Trophoblast cell (in vitro differentiated cells and primary cell): ENCODE results near the gene GALNT18. TPM values are rescaled to one million over a fixed set of nuclear protein-coding genes. Genes with fewer than 3 reads are reported as not detected.

Experiments used
- DNase-seq, 2 donors: peaks; one replicate each; pipeline ENCODE4 v3.0.0-alpha.2; 2016
- H2AFZ ChIP-seq: 2 replicates; pipeline ENCODE4 v1.6.1; 2013; ENCODE audit warnings: low read length, moderate library complexity, mild to moderate bottlenecking; ENCODE audit not compliant: insufficient read depth, poor library complexity
- H2AK5ac ChIP-seq: 2 replicates; pipeline ENCODE4 v1.6.1; 2013; ENCODE audit warnings: mild to moderate bottlenecking, low read length
- H2BK120ac ChIP-seq: 2 replicates; pipeline ENCODE4 v1.6.1; 2013; ENCODE audit warnings: low read length, mild to moderate bottlenecking, moderate library complexity; ENCODE audit not compliant: insufficient read depth, poor library complexity
- H2BK12ac ChIP-seq: 2 replicates; pipeline ENCODE4 v1.6.1; 2013; ENCODE audit warnings: mild to moderate bottlenecking, low read length, moderate library complexity
- H2BK5ac ChIP-seq: 2 replicates; pipeline ENCODE4 v1.6.1; 2013; ENCODE audit warnings: low read length, low read depth, moderate library complexity, mild to moderate bottlenecking; ENCODE audit not compliant: poor library complexity
- H3K14ac ChIP-seq: 2 replicates; pipeline ENCODE4 v1.6.1; 2013; ENCODE audit warnings: mild to moderate bottlenecking, low read length
- H3K18ac ChIP-seq: 2 replicates; pipeline ENCODE4 v1.6.1; 2013; ENCODE audit warnings: mild to moderate bottlenecking, low read length
- H3K23ac ChIP-seq: 2 replicates; pipeline ENCODE4 v1.6.1; 2013; ENCODE audit warnings: low read length
- H3K27ac ChIP-seq: 2 replicates; pipeline ENCODE4 v1.5.1; 2013; ENCODE audit warnings: low read depth, mild to moderate bottlenecking, inconsistent platforms, low read length, moderate library complexity
- H3K27me3 ChIP-seq: 2 replicates; pipeline ENCODE4 v1.6.1; 2013; ENCODE audit warnings: inconsistent platforms, mild to moderate bottlenecking, low read length, moderate library complexity; ENCODE audit not compliant: insufficient read depth
- H3K36me3 ChIP-seq, 2 experiments: 1 replicate in 1 of 2; 2 replicates in 1 of 2; pipeline ENCODE4 v1.6.1; 2013; ENCODE audit warnings: low read length in 2 of 2, mild to moderate bottlenecking in 2 of 2, moderate library complexity in 1 of 2; ENCODE audit not compliant: insufficient read depth in 2 of 2, control insufficient read depth in 1 of 2
- H3K4ac ChIP-seq: 2 replicates; pipeline ENCODE4 v1.6.1; 2013; ENCODE audit warnings: low read depth, mild to moderate bottlenecking, low read length, moderate library complexity
- H3K4me1 ChIP-seq, 2 experiments: 1 replicate in 1 of 2; 2 replicates in 1 of 2; pipeline ENCODE4 v1.6.1; 2013; ENCODE audit warnings: low read length in 2 of 2, mild to moderate bottlenecking in 2 of 2, moderate library complexity in 1 of 2; ENCODE audit not compliant: insufficient read depth in 2 of 2, control insufficient read depth in 1 of 2
- H3K4me2 ChIP-seq: 2 replicates; pipeline ENCODE4 v1.6.1; 2013; ENCODE audit warnings: inconsistent platforms, mild to moderate bottlenecking, low read length, moderate library complexity
- H3K4me3 ChIP-seq: 2 replicates; pipeline ENCODE4 v1.5.1; 2013; ENCODE audit warnings: mild to moderate bottlenecking, low read depth, low read length, inconsistent platforms
- H3K79me1 ChIP-seq: one replicate; pipeline ENCODE4 v1.6.1; 2013; ENCODE audit warnings: low read length
- H3K79me2 ChIP-seq: 2 replicates; pipeline ENCODE4 v1.6.1; 2013; ENCODE audit warnings: low read length, mild to moderate bottlenecking; ENCODE audit not compliant: control insufficient read depth, insufficient read depth, poor library complexity
- H3K9ac ChIP-seq: 2 replicates; pipeline ENCODE4 v1.6.1; 2013; ENCODE audit warnings: mild to moderate bottlenecking, low read length
- H3K9me3 ChIP-seq: 2 replicates; pipeline ENCODE4 v1.6.1; 2013; ENCODE audit warnings: low read depth, mild to moderate bottlenecking, control low read depth, inconsistent platforms, low read length; ENCODE audit not compliant: insufficient read depth
- H4K12ac ChIP-seq: 2 replicates; pipeline ENCODE4 v1.6.1; 2013; ENCODE audit warnings: low read depth, mild to moderate bottlenecking, low read length, moderate library complexity
- H4K8ac ChIP-seq: 2 replicates; pipeline ENCODE4 v1.6.1; 2013; ENCODE audit warnings: low read depth, mild to moderate bottlenecking, low read length, moderate library complexity
- H4K91ac ChIP-seq: one replicate; pipeline ENCODE4 v1.6.1; 2013; ENCODE audit warnings: low read depth, mild to moderate bottlenecking, low read length, moderate library complexity
- WGBS: extraction: QIAGEN DNeasy Blood & Tissue Kit; methylation state at CpG from one replicate; pipeline ENCODE4 v1.1.7; 2013; ENCODE audit warnings: missing lambda C conversion rate; ENCODE audit not compliant: insufficient read length, insufficient coverage; ENCODE audit errors: extremely low coverage; 5-methylcytosine and 5-hydroxymethylcytosine counted together
- polyA plus RNA-seq: library from polyadenylated mRNA; stranded (reverse); fragments of 200-250 nt; gene quantifications from 2 replicates; pipeline ENCODE4 v1.2.3, GENCODE V29; 2013

Gene GALNT18
- 1.5 TPM in 2 replicates for polyA plus RNA-seq

DNA sequence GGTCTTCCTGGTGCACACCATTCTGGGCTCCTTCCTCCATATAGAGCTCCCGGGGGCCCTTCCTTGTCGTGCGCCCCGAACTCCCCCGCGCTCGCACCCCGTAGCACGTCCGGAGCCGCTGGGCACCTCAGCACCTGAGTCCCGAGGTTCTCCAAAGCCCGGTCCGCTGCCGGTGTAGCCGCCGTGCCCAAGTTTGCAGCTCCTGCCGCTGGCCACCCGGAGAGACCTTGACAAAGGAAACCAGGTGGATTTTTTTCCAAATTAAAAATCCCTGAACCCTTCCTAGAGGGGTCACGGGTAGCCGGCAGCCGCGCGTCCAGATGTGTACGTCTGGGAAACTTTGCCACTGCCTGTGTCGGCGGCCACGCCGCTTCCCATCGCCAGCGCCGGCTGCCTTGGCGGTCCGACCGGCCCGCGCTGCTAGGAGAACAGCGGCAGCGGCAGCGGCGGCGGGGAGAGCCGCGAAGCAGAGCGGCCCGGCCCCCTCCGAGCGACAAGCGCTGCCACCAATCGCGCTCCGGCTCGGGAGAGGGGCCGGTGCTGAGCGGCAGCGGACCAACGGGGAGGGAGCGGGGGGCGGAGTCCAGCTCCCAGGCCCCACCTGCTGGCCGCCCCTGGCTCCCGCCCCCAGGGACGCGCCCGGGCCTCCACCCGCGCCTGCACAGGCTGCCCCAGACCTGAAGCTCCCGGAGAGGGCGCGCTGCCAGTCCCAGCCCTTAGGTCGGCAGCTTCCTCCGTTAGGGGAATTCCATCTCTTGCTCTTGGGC, at the start of gene GALNT18:
Gene GALNT18, minus strand, starts transcription at position 433 of the 767 bp plus-strand sequence.
- no peak within 1 kb of the TSS for H4K91ac ChIP-seq
- H2BK12ac ChIP-seq = no peak within 1 kb of the TSS
- no peak within 1 kb of the TSS for H2BK120ac ChIP-seq
- no peak within 1 kb of the TSS for H4K12ac ChIP-seq
- peak within 1 kb of the TSS; percentile 93 for H3K4me2 ChIP-seq
- H3K9ac ChIP-seq = no peak within 1 kb of the TSS
- no peaks in the 10 kb centered on the region for H3K36me3 ChIP-seq
- no CpG with 5 or more reads among the region's 71 CpGs for WGBS
- H2AK5ac ChIP-seq = no peak within 1 kb of the TSS
- no peak within 1 kb of the TSS for H3K4ac ChIP-seq
- H3K27ac ChIP-seq = no peak within 1 kb of the TSS
- no peak within 1 kb of the TSS for H2BK5ac ChIP-seq
- H3K23ac ChIP-seq = no peak within 1 kb of the TSS
- H3K27me3 ChIP-seq = peaks cover 16% of the 10 kb centered on the region
- H3K4me3 ChIP-seq = peak within 1 kb of the TSS; percentile 65
- peak; percentile 94 to 95 for DNase-seq
- H3K79me1 ChIP-seq = no peaks in the 10 kb centered on the region
- H3K18ac ChIP-seq = no peak within 1 kb of the TSS
- H2AFZ ChIP-seq = peak within 1 kb of the TSS; percentile 54
- no peaks in the 10 kb centered on the region for H3K9me3 ChIP-seq
- peaks cover 16 to 20% of the 10 kb centered on the region in 2 experiments for H3K4me1 ChIP-seq
- no peak within 1 kb of the TSS for H4K8ac ChIP-seq
- H3K14ac ChIP-seq = no peak within 1 kb of the TSS
- no peaks in the 10 kb centered on the region for H3K79me2 ChIP-seq

- Histone ChIP-seq H3K4me1 (peaks cover 0 to 3% of the 10 kb centered on the region in 2 experiments), H4K91ac (no peak overlapping the region), H3K27ac (no peak overlapping the region), H3K4ac (no peak overlapping the region), H2AK5ac (no peak overlapping the region), H3K79me2 (no peaks in the 10 kb centered on the region), H4K8ac (no peak overlapping the region), H2BK5ac (no peak overlapping the region), H3K9ac (no peak overlapping the region), H2AFZ (no peak overlapping the region), H3K4me3 (no peak overlapping the region), H3K36me3 (no peaks in the 10 kb centered on the region), H3K27me3 (no peaks in the 10 kb centered on the region), H4K12ac (no peak overlapping the region), H2BK120ac (no peak overlapping the region), H3K18ac (no peak overlapping the region), H3K4me2 (no peak overlapping the region), H2BK12ac (no peak overlapping the region), H3K9me3 (peaks cover 2% of the 10 kb centered on the region), H3K79me1 (no peaks in the 10 kb centered on the region), H3K23ac (no peak overlapping the region), H3K14ac (no peak overlapping the region)
- WGBS = no CpG with 5 or more reads among the region's 5 CpGs
- DNase-seq = no peak
These were observed 48.8 kb upstream of the GALNT18 start for GRCh38 chr11:11670574-11670973.

- no peak overlapping the region for H3K14ac ChIP-seq
- no peaks in the 10 kb centered on the region for H3K36me3 ChIP-seq
- no peak overlapping the region for H3K4ac ChIP-seq
- H3K27me3 ChIP-seq = no peaks in the 10 kb centered on the region
- no peak overlapping the region for H3K9ac ChIP-seq
- H3K79me1 ChIP-seq = no peaks in the 10 kb centered on the region
- no peak for DNase-seq
- no peak overlapping the region for H3K27ac ChIP-seq
- no peak overlapping the region for H2BK5ac ChIP-seq
- peaks cover 2% of the 10 kb centered on the region for H3K9me3 ChIP-seq
- H4K91ac ChIP-seq = no peak overlapping the region
- H2BK120ac ChIP-seq = no peak overlapping the region
- H2AK5ac ChIP-seq = no peak overlapping the region
- H4K12ac ChIP-seq = no peak overlapping the region
- no peak overlapping the region for H3K23ac ChIP-seq
- H3K18ac ChIP-seq = no peak overlapping the region
- H3K4me2 ChIP-seq = no peak overlapping the region
- WGBS = no CpG with 5 or more reads among the region's 5 CpGs
- no peaks in the 10 kb centered on the region for H3K79me2 ChIP-seq
- peaks cover 0 to 3% of the 10 kb centered on the region in 2 experiments for H3K4me1 ChIP-seq
- no peak overlapping the region for H3K4me3 ChIP-seq
- H2AFZ ChIP-seq = no peak overlapping the region
- no peak overlapping the region for H4K8ac ChIP-seq
- no peak overlapping the region for H2BK12ac ChIP-seq
These were observed 47.5 kb upstream of the GALNT18 start for GRCh38 chr11:11669233-11669846.

DNA sequence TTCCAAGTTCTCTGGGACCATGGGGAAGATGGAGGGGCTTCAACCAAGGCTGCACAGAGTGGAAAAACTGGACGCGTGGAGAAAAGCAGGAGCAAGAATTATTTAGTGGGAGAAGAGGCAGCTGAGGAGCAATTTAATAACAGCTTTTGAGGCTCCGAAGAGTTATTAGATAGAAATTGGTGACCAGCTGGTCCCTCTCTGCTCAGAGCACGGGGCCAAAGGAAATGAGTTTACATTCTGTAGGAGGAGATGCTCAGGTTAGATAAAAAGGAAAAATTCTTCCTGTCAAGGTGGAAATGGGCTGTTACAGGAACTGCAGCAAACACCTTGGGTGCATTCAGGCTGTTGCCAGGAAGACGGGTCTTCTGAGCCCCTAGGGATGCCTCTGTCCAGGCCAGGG, 47.0 kb upstream of the GALNT18 start:
- no CpG with 5 or more reads among the region's 5 CpGs for WGBS
- Histone ChIP-seq H3K9me3 (peaks cover 2% of the 10 kb centered on the region), H3K36me3 (no peaks in the 10 kb centered on the region), H3K4me3 (no peak overlapping the region), H2BK12ac (no peak overlapping the region), H3K27ac (no peak overlapping the region), H3K4me1 (peaks cover 0 to 3% of the 10 kb centered on the region in 2 experiments), H4K91ac (no peak overlapping the region), H3K79me1 (no peaks in the 10 kb centered on the region), H2AFZ (no peak overlapping the region), H4K12ac (no peak overlapping the region), H3K18ac (no peak overlapping the region), H3K14ac (no peak overlapping the region), H3K4ac (no peak overlapping the region), H3K4me2 (no peak overlapping the region), H3K27me3 (no peaks in the 10 kb centered on the region), H4K8ac (no peak overlapping the region), H2BK120ac (no peak overlapping the region), H3K79me2 (no peaks in the 10 kb centered on the region), H3K23ac (no peak overlapping the region), H2AK5ac (no peak overlapping the region), H2BK5ac (no peak overlapping the region), H3K9ac (no peak overlapping the region)
- DNase-seq = no peak
